Measurements from ENCODE around the gene TMEM44. TPM values are rescaled to one million over a fixed set of nuclear protein-coding genes. Genes with fewer than 3 reads are reported as not detected.

Gene TMEM44
- total and polyA plus RNA-seq, 9 of the 15 experiments (the other 6 are each of a cell fraction or from before 2014, with no cell fraction given): 0.53 to 18.1 (median 11.3) TPM

GRCh38 chr3:194622621-194623340, 10.4 kb downstream of the TMEM44 start:
- FAIRE-seq: no peak
- H4K20me1 ChIP-seq (replicated peaks; ENCODE audit: control insufficient read depth, insufficient read depth, low read length): peaks cover 5% of the 10 kb centered on the region; the same call in 1 of the 2 replicates
- no peaks in the 10 kb centered on the region for H3K27me3 ChIP-seq (ENCODE audit: control insufficient read depth in 2 of 2, insufficient read depth in 2 of 2, low read length in 2 of 2)
- WGBS (ENCODE audit: insufficient coverage, low coverage, missing lambda C conversion rate): 89% methylated on average over 26 of the region's 26 CpGs
- no TSS peak for BruUV-seq (replicated peaks)
- H3K9ac ChIP-seq (ENCODE audit: insufficient read depth in 1 of 2, low read depth in 2 of 2, low read length in 2 of 2): peak overlapping the region in 1 of 2 experiments; percentile 52; a peak in 1 of 4 replicates
- peaks cover under 1% of the 10 kb centered on the region for H3K9me3 ChIP-seq (replicated peaks; ENCODE audit: control insufficient read depth, insufficient read depth, low read depth, low read length)
- DNase-seq (ENCODE audit: extremely low read depth in 1 of 4, low spot score in 3 of 4): no peak
- CTCF ChIA-PET (ENCODE audit: low intra/inter-chr PET ratio): no interaction called here
- intact Hi-C loops (cut with micrococcal nuclease): no loop called here
- POLR2A ChIA-PET: interaction anchor here (0.6 to 1.3 kb wide), 3 partner anchors 16 to 950 kb away, joined by 3 to 5 read pairs (median 3); no protein-coding TSS in a partner anchor
- no peak overlapping the region for H3K4me3 ChIP-seq
- H3K79me2 ChIP-seq (ENCODE audit: control insufficient read depth, insufficient read depth, low read length): no peaks in the 10 kb centered on the region
- H3K4me1 ChIP-seq (replicated peaks in 1 of 2; ENCODE audit: control insufficient read depth in 2 of 2, insufficient read depth in 2 of 2, low read length in 2 of 2): peaks cover 11 to 29% of the 10 kb centered on the region in 2 experiments; a peak in 4 of 5 replicates
- no peak for TF ChIP-seq SOX6 (IDR thresholded peaks at IDR 0.05)
- TF ChIP-seq, protein P1, sequence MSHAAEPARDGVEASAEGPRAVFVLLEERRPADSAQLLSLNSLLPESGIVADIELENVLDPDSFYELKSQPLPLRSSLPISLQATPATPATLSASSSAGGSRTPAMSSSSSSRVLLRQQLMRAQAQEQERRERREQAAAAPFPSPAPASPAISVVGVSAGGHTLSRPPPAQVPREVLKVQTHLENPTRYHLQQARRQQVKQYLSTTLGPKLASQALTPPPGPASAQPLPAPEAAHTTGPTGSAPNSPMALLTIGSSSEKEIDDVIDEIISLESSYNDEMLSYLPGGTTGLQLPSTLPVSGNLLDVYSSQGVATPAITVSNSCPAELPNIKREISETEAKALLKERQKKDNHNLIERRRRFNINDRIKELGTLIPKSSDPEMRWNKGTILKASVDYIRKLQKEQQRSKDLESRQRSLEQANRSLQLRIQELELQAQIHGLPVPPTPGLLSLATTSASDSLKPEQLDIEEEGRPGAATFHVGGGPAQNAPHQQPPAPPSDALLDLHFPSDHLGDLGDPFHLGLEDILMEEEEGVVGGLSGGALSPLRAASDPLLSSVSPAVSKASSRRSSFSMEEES (CRISPR knock-in tag; IDR thresholded peaks at IDR 0.05): 0 out of 2 replicates have a peak, but pooled peaks have one; percentile 32
- peaks cover 19% of the 10 kb centered on the region; the same call in 2 of the 3 replicates for H3K36me3 ChIP-seq (ENCODE audit: control insufficient read depth, insufficient read depth, low read length)
- no peak overlapping the region for H3K27ac ChIP-seq (ENCODE audit: extremely low read depth, low read depth, low read length)
- no peak overlapping the region for H2AFZ ChIP-seq (ENCODE audit: low read depth, low read length)
- in situ Hi-C loops (cut with MboI): no loop called here
- H3K4me2 ChIP-seq (ENCODE audit: insufficient read depth, low read length): no peak overlapping the region
- no peak for ATAC-seq
- no peaks in the 10 kb centered on the region for H3K9me1 ChIP-seq (ENCODE audit: control insufficient read depth, insufficient read depth, low read length)
